Small intestine (tissue), 7 donors: ENCODE measurements around the gene KDM5B. TPM values are rescaled to one million over a fixed set of nuclear protein-coding genes. Genes with fewer than 3 reads are reported as not detected.

Experiments used
- DNase-seq, 2 donors: peaks; one replicate each; pipeline versions ENCODE4 v3.0.0 to v3.0.0-alpha.2; 2013
- FAIRE-seq: peaks from 2 replicates; lab custom pipeline; 2012; peaks lifted over from hg19 to GRCh38; lab: Jason Lieb, UNC
- H3K27ac ChIP-seq, 3 donors: one replicate each; pipeline ENCODE4 v1.5.1; 2013; ENCODE audit warnings: low read length in 2 of 3, mild to moderate bottlenecking in 2 of 3, control low read depth in 1 of 3, inconsistent platforms in 1 of 3, low read depth in 1 of 3, moderate library complexity in 1 of 3
- H3K27me3 ChIP-seq, 3 donors: one replicate each; pipeline ENCODE4 v1.6.1; 2013; ENCODE audit warnings: low read length in 3 of 3, inconsistent platforms in 1 of 3; ENCODE audit not compliant: control insufficient read depth in 3 of 3, insufficient read depth in 3 of 3
- H3K36me3 ChIP-seq, 3 donors: one replicate each; pipeline ENCODE4 v1.6.1; 2013; ENCODE audit warnings: low read length in 3 of 3, inconsistent platforms in 1 of 3, low read depth in 1 of 3, mild to moderate bottlenecking in 1 of 3, moderate library complexity in 1 of 3; ENCODE audit not compliant: control insufficient read depth in 3 of 3, insufficient read depth in 2 of 3
- H3K4me1 ChIP-seq, 3 donors: one replicate each; pipeline ENCODE4 v1.6.1; 2013; ENCODE audit warnings: low read length in 2 of 3, inconsistent platforms in 1 of 3, low read depth in 1 of 3, mild to moderate bottlenecking in 1 of 3, moderate library complexity in 1 of 3; ENCODE audit not compliant: control insufficient read depth in 3 of 3, insufficient read depth in 2 of 3
- H3K4me3 ChIP-seq, 3 donors: one replicate each; pipeline ENCODE4 v1.5.1; 2013; ENCODE audit warnings: low read length in 3 of 3, control low read depth in 1 of 3, inconsistent platforms in 1 of 3, low read depth in 1 of 3, mild to moderate bottlenecking in 1 of 3, moderate library complexity in 1 of 3
- H3K9me3 ChIP-seq, 2 donors: one replicate each; pipeline ENCODE4 v1.6.1; 2013; ENCODE audit warnings: low read depth in 1 of 2, low read length in 1 of 2; ENCODE audit not compliant: control insufficient read depth in 2 of 2, insufficient read depth in 1 of 2
- WGBS, 3 donors: extraction: QIAGEN DNeasy Blood & Tissue Kit; methylation state at CpG; one replicate each; pipeline ENCODE4 v1.1.7; 2013; 5-methylcytosine and 5-hydroxymethylcytosine counted together
- polyA plus RNA-seq, 4 donors: library from polyadenylated mRNA; stranded (reverse) in 3 of 4; unstranded in 1 of 4; fragments of 200-250 nt in 3 of 4; fragments of 120-200 nt in 1 of 4; gene quantifications; one replicate each; pipeline versions ENCODE4 v1.2.1 to v1.2.3, GENCODE V29; 2013
- donor health status: healthy with polysubstance abuse.
- donor health status: control.
- donor health status: control.
- donor health status: Bipolar disorder and iron deficiency.
- donor health status: healthy.

KDM5B gene
- polyA plus RNA-seq, 4 donors = 5.7 to 39.5 (median 9.1) TPM

DNA sequence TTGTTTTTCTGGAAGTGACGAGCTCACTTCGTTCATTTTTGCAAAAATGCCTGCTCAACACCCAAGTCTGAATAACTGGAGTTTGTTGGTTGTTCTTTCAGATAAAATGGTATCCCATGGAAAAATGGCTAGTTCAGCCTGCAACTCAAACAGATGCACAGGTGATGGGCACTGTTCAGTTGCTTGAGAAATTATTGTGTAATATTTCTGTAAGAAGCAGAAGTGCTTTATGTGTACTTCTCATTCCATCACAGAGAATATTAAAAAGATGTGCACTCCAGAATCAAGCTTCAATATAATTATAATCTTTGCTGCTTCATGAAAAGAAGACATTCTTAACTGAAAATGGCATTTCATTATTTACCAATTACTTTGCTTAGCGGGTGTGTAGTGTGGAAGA lies 107.0 kb downstream of the KDM5B start:
- 87 to 89% (median 87%) methylated on average over 3 of the region's 3 CpGs for WGBS, 3 donors
- no peaks in the 10 kb centered on the region for H3K9me3 ChIP-seq
- no peak for FAIRE-seq

DNA sequence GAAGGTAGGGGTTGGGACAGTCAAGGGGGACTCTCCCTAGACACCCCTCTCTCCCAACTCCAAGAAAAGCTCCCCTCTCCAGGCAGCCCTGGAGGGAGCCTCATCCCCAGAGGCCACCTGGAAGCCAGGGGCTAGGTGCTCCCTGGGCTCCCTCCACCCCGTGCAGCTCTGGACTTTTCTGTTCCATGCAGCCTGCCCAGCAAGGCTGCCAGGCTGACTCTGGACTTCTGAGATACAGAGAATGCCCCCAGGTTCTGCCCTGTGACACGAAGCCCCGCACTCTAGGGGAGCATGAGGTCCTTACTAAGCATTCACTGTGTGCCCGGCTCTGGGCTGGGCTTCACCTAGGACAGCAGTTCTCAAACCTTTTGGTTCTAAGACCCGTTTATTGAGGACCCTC lies 108.2 kb downstream of the KDM5B start:
- FAIRE-seq = no peak

More for the DNA sequence above, 107.0 kb downstream of the KDM5B start:
- H3K27me3 ChIP-seq = peaks cover 0 to 54% (median 11%) of the 10 kb centered on the region in 3 donors
- H3K36me3 ChIP-seq = no peaks in the 10 kb centered on the region
- no peak overlapping the region for H3K4me3 ChIP-seq
- H3K27ac ChIP-seq = no peak overlapping the region
- no peak for DNase-seq
- no peaks in the 10 kb centered on the region for H3K4me1 ChIP-seq

DNA sequence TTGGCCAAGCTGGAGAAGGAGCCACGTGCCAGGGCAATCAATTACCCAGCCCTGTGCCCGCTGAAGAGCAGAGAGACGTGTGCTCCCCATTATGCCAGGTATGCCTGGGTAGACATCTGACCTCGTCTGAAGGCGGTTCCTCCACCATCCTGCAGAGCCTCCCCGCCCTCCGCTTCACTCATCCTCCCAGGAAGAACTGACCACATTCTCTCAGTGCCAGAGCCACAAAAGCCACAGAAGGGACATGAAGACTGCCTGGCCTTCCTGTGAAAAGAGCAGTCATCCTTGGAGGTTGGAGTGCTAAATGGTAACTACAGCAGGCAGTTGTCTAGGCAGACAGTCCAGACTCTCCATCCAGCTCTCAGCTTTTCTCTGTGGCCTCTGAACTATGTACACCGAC lies 109.9 kb downstream of the KDM5B start:
- 56 to 64% (median 59%) methylated on average over 8 of the region's 8 CpGs for WGBS, 3 donors
- Histone ChIP-seq H3K27me3 (peaks cover 0 to 29% (median 7%) of the 10 kb centered on the region in 3 donors), H3K36me3 (no peaks in the 10 kb centered on the region), H3K4me1 (no peaks in the 10 kb centered on the region), H3K27ac (no peak overlapping the region), H3K4me3 (no peak overlapping the region), H3K9me3 (no peaks in the 10 kb centered on the region)
- FAIRE-seq = no peak
- no peak for DNase-seq

More for the DNA sequence above, 108.2 kb downstream of the KDM5B start:
- no peak overlapping the region for H3K4me3 ChIP-seq
- 71 to 75% (median 74%) methylated on average over 5 of the region's 5 CpGs for WGBS, 3 donors
- peaks cover 0 to 42% (median 7%) of the 10 kb centered on the region in 3 donors for H3K27me3 ChIP-seq
- no peaks in the 10 kb centered on the region for H3K36me3 ChIP-seq
- DNase-seq = no peak
- H3K4me1 ChIP-seq = no peaks in the 10 kb centered on the region
- no peaks in the 10 kb centered on the region for H3K9me3 ChIP-seq
- H3K27ac ChIP-seq = no peak overlapping the region

- no peaks in the 10 kb centered on the region for H3K9me3 ChIP-seq
- H3K27ac ChIP-seq = no peak overlapping the region
- DNase-seq (peak; percentile 24 to 77), FAIRE-seq (no peak)
- H3K4me1 ChIP-seq = no peaks in the 10 kb centered on the region
- peaks cover 0 to 22% (median 7%) of the 10 kb centered on the region in 3 donors for H3K27me3 ChIP-seq
- no peaks in the 10 kb centered on the region for H3K36me3 ChIP-seq
- no peak overlapping the region for H3K4me3 ChIP-seq
- 18 to 47% (median 30%) methylated on average over 6 of the region's 6 CpGs for WGBS, 3 donors
Measured at GRCh38 chr1:202697038-202697437, 111.2 kb downstream of the KDM5B start.

DNA sequence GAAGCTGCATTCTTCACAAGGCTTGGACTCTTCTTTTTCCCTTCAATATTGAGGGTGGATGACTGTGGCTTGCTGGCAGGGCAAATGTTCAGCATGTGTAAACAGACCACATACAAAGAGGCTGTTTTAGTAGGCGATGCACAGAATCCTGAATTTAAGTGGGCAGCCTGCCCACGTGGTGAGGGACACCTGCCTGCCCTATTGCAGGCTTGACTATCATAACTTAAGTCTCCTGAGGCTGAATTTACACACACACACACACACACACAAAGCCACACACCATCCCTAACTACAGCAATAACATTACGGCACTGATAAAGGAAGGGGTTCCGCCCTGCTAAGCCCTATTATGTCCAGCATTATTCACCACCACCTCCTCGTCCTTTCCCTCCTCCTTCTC lies 113.9 kb downstream of the KDM5B start:
- H3K27me3 ChIP-seq = peaks cover 0 to 20% (median 7%) of the 10 kb centered on the region in 3 donors
- H3K4me3 ChIP-seq = no peak overlapping the region
- DNase-seq = no peak
- H3K9me3 ChIP-seq = no peaks in the 10 kb centered on the region
- H3K27ac ChIP-seq = no peak overlapping the region
- no peak for FAIRE-seq
- H3K36me3 ChIP-seq = no peaks in the 10 kb centered on the region
- no peaks in the 10 kb centered on the region for H3K4me1 ChIP-seq
- WGBS, 3 donors = 45 to 62% (median 51%) methylated on average over 5 of the region's 5 CpGs

DNA sequence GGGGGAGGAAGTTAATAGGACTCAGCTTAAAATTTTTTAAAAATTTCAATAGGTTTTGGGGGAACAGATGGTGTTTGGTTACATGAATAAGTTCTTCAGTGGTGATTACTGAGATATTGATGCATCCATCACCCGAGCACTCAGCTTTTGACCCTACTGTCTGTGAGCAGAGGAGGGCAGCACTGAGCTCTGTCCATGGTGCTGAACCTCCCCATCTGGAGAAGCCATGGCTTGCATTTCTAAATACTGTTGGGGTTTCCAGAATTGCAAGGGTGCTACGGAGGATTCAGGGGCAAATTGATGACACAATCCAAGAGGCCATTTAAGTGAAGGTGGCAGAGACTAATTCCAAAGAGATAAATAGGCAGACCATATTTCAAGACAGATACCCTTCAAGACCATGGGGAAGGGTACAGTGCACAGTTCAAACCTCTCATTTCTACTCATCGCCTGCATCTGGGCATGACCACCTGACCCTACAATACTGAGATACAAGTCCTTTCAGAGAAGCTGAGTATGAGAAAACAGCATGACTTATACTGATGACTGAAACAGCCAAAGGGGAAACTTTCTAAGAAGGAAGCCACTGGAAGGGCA lies 115.2 kb downstream of the KDM5B start:
- WGBS, 3 donors = 32 to 34% (median 33%) methylated on average over 3 of the region's 3 CpGs
- H3K9me3 ChIP-seq = no peaks in the 10 kb centered on the region
- DNase-seq (peak; percentile 52 to 80), FAIRE-seq (no peak)
- H3K27me3 ChIP-seq = peaks cover 0 to 16% (median 12%) of the 10 kb centered on the region in 3 donors
- no peak overlapping the region for H3K4me3 ChIP-seq
- H3K4me1 ChIP-seq = no peaks in the 10 kb centered on the region
- no peaks in the 10 kb centered on the region for H3K36me3 ChIP-seq
- H3K27ac ChIP-seq = no peak overlapping the region

DNA sequence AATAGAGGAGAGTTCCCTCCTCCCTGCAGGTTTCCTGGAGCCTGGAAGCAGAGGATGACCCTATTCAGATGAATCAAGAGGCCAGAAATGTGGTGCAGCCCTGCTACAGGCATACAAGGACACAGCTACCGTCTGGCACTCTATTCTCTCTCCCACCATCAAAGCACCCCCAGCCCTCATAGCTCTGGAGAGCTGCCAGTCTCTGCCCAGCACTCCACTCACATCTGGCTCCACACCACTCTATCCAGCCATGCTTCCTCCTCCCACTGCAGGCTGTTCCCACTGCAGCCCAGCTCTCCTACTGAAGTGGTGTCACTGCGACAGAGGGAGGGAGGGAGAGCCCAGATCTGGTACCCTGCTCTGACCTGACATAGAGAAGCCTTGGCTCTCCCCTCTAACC lies 116.4 kb downstream of the KDM5B start:
- DNase-seq = no peak
- H3K36me3 ChIP-seq = no peaks in the 10 kb centered on the region
- H3K9me3 ChIP-seq = no peaks in the 10 kb centered on the region
- no peak for FAIRE-seq
- peaks cover 0 to 17% (median 13%) of the 10 kb centered on the region in 3 donors for H3K27me3 ChIP-seq
- H3K4me3 ChIP-seq = no peak overlapping the region
- no peaks in the 10 kb centered on the region for H3K4me1 ChIP-seq
- H3K27ac ChIP-seq = no peak overlapping the region
- WGBS, 3 donors = 36 to 55% (median 52%) methylated on average over 2 of the region's 2 CpGs

DNA sequence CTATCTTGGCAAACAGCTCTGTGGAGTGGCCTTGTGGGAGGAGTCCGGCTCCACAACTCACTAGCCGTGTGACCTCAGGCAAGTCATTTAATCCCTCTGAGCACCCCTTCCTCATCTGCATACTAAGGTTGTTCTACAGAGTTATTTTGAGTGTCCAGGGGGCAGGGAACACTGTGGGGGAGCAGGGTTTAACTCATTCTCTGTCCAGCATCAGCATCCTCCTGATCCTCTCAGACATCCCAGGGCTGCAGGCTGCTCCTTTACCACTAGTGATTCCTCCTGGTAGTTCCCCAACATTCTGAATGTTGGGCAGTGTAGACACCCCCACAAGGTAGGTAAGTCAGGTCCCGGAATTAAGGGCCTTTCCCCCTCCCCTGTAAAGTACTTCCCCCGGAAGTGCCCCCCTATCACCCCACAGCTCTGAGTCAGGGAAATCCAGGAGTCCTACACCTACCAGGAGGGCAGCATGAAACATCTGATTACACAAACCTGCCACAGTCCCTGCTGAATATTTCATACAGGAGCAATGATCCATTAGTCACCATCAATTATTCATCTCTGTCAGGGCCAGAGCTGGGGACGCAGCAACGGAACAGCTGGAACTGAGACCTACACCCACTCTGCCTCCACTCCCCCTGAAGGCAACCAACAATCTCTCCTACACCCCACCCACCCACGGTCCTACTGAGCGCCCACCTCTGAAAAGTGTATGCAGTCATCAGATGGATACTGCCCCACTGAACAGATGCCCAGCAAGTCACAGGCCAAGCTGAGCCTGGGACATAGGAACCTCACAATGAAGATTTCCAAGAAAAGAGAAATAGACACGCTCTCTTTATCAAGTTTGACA lies 118.5 kb downstream of the KDM5B start:
- Histone ChIP-seq H3K9me3 (no peaks in the 10 kb centered on the region), H3K27ac (no peak overlapping the region), H3K27me3 (peaks cover 0 to 16% (median 11%) of the 10 kb centered on the region in 3 donors), H3K4me3 (no peak overlapping the region), H3K4me1 (no peaks in the 10 kb centered on the region), H3K36me3 (no peaks in the 10 kb centered on the region)
- DNase-seq (no peak), FAIRE-seq (no peak)
- whole genome bisulfite sequencing, 3 donors = 63 to 68% (median 67%) methylated on average over 9 of the region's 9 CpGs
